GM20431 (cell line): ENCODE data around the gene DHX57.
"Not testable (repeated sequence)": the region's sequence is repeated elsewhere in the genome, so short reads cannot be mapped to it uniquely, and the experiment has no call there.

Experiments
- in situ Hi-C: fragments of 300-500 bp; cut with MseI, MboI; formaldehyde crosslinking; loops from one replicate; pipeline ENCODE4 v1.15.0; 2020; ENCODE audit warnings: low sequenced_read_pairs; ENCODE audit not compliant: unreplicated experiment

DHX57 gene

GRCh38 chr2:38808677-38809076 is 67.1 kb downstream of the DHX57 start:
- in situ Hi-C loops: no loop called here

- in situ Hi-C loops: no loop called here
Observed at GRCh38 chr2:38806733-38807059, 69.0 kb downstream of the DHX57 start.

GRCh38 chr2:38806015-38806732 is 69.6 kb downstream of the DHX57 start:
- in situ Hi-C loops: no loop called here

- in situ Hi-C loops: no loop called here
Observed at GRCh38 chr2:38797953-38798352, 77.8 kb downstream of the DHX57 start.

GRCh38 chr2:38797250-38797676 is 78.5 kb downstream of the DHX57 start:
- in situ Hi-C loops: no loop called here

- in situ Hi-C loops: not testable (repeated sequence)
Observed at GRCh38 chr2:38795016-38795415, 80.7 kb downstream of the DHX57 start.

GRCh38 chr2:38794235-38794946 is 81.3 kb downstream of the DHX57 start:
- in situ Hi-C loops: no loop called here

GRCh38 chr2:38793511-38793910 is 82.2 kb downstream of the DHX57 start:
- in situ Hi-C loops: no loop called here

- in situ Hi-C loops: no loop called here
Observed at GRCh38 chr2:38792751-38793150, 83.0 kb downstream of the DHX57 start.

- in situ Hi-C loops: not testable (repeated sequence)
Observed at GRCh38 chr2:38792321-38792720, 83.4 kb downstream of the DHX57 start.

- in situ Hi-C loops: no loop called here
Observed at GRCh38 chr2:38791744-38792143, 84.0 kb downstream of the DHX57 start.

GRCh38 chr2:38789691-38790090 is 86.0 kb downstream of the DHX57 start:
- in situ Hi-C loops: no loop called here

- in situ Hi-C loops: no loop called here
Observed at GRCh38 chr2:38788306-38788705, 87.4 kb downstream of the DHX57 start.

GRCh38 chr2:38783586-38783985 is 92.1 kb downstream of the DHX57 start:
- in situ Hi-C loops: no loop called here

- in situ Hi-C loops: no loop called here
Observed at GRCh38 chr2:38778687-38779082, 97.0 kb downstream of the DHX57 start.

- in situ Hi-C loops: no loop called here
Observed at GRCh38 chr2:38776531-38776930, 99.2 kb downstream of the DHX57 start.

- in situ Hi-C loops: no loop called here
Observed at GRCh38 chr2:38775921-38776225, 99.9 kb downstream of the DHX57 start.

GRCh38 chr2:38775097-38775920 is 100.4 kb downstream of the DHX57 start:
- in situ Hi-C loops: no loop called here

- in situ Hi-C loops: no loop called here
Observed at GRCh38 chr2:38771632-38772031, 104.1 kb downstream of the DHX57 start.

GRCh38 chr2:38765551-38765950 is 110.2 kb downstream of the DHX57 start:
- in situ Hi-C loops: no loop called here

GRCh38 chr2:38765149-38765548 is 110.6 kb downstream of the DHX57 start:
- in situ Hi-C loops: no loop called here
